Mucosa of gallbladder (tissue), 1 donor: Measurements from ENCODE around the gene MANEAL. TPM values are rescaled to one million over a fixed set of nuclear protein-coding genes. Genes with fewer than 3 reads are reported as not detected.

Experiments used
- DNase-seq: peaks from one replicate; pipeline ENCODE4 v3.0.0-alpha.2; 2020; ENCODE audit warnings: low spot score
- total RNA-seq: library from RNA; stranded (reverse); gene quantifications from one replicate; pipeline ENCODE4 v1.2.1, GENCODE V29; 2021
- donor health status: DM: no; HTN: no; CAD: no.

Gene MANEAL
- total RNA-seq, 1 donor from 2014 or later, result 6.9 TPM

DNA sequence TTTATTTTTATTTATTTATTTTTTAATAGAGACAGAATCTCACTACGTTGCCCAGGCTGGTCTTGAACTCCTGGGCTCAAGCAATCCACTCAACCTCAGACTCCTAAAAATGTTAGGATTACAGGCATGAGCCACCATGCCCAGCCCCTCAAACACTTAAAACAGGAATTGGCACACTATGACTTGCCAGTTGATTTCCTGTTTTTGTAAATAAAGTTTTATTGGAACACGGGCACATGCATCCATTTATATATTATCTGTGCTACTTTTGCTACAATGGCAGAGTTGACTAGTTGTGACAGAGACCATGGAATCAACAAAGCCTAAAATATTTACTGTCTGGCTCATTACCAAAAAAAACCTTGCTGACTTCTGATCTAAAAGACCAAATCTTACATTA lies 30.4 kb downstream of the MANEAL start:
- DNase-seq, result no peak

DNA sequence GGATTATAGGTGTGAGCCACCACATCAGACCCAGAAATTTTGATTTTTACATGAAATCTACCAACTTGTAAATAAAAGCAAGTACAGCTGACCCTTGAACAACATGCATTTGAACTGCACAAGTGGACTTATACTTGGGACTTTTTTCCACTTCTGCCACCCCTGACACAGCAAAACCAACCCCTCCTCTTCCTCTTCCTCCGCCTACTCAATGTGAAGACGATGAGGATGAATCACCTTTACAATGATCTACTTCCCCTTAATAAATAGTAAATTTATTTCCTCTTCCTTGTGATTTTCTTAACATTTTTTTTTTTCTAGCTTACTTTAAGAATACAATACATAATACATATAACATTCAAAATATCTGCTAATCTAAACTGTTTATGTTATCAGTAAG lies 31.9 kb downstream of the MANEAL start:
- DNase-seq, result no peak

DNA sequence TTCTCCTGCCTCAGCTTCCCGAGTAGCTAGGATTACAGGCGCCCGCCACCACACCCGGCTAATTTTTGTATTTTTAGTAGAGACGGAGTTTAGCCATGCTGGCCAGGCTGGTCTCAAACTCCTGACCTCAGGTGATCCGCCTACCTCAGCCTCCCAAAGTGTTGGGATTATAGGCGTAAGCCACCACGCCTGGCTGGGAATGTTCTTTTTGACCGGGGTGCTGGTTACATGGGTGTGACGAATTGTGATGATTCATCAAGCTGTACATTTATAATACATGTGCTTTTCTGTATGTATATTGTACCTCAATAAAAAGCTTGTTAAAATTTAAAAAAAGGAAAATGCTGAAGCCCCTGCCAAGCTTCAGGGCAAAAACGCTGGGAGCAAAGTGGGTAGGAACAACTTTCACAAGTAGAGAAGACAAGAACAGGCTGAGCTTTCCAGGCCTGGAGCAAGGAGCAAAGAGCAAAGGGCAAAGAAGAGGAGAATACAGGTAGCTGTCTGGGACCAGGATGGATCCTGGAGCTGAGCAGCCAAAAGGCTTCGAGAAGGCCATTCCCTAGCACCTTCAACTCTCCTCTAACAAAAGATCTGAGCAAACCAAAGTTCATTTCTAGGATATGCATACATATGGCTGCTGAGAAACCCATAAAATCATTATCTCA lies 34.9 kb downstream of the MANEAL start:
- DNase-seq, result no peak

DNA sequence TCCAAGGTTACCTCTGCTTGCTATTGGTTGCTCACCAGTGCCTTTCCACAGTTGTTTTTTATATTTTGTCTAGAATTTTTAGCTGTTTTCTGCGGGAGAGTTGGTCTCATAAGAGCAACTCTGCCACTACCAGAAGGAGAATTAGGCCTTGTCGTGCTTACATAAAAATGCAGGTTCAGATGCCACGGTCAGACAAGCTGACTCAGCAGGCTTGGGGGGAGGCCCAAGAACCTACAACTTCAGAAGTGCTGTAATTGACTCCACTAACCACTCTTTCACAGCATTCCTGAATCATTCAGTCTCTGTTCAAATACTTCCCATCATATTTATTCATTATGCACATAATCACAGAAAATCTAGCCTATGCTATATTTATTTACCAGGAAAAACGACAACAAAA lies 37.5 kb downstream of the MANEAL start:
- DNase-seq, result no peak

DNA sequence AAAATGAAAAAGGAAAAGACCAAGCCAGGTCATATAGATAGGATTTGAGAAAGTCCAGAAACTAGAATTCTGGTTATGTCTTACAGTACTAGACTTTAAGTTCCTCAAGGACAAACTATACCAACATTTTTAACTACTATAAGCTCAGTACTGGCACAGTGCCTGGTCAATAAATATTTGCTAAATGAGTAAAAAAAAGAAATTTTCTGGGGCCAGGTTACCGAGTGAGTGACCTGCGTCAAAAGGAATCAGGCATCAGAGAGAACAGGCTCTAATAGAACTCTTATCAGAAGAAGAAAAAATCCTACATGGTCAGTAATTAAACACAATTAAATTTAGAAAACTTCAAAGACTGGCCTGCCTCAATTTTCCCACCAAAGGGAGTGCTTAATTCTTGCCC lies 38.2 kb downstream of the MANEAL start:
- no peak for DNase-seq

DNA sequence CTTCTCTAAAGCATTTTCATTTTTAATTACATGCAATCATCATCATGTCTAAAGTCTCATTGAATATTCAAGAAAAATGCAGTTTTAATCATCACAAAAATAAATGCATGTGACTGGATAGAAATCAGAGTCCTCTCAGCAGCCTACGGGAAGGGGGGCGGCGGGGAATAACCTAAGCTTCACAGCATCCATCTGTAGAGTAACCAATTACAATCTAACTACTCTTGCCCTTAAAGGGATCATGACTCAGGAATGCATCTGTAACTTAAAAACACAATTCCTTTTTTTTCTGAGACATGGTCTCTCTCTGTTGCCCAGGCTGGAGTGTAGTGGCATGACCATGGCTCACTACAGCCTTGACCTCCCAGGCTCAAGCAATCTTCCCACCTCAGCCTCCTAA lies 43.1 kb downstream of the MANEAL start:
- DNase-seq, result no peak

DNA sequence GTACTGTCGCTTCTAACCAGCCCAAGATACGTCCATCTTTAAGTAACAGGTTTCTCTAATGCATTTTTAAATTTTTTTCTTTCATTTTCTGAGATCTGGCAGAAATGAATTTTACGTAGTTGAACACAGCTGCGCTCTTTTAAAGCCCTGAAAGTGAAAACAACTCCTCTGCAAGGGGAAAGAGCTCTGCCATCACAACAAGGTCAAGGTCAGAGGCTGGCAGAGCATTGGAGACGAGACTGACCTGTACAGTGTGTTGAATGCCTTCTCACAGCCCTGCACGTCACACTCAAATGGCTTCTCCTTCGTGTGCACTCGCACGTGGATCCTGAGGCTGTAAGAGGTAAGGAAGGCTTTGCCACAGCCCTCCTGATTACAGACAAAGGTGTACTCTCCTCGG lies 46.0 kb downstream of the MANEAL start:
- DNase-seq, result no peak

DNA sequence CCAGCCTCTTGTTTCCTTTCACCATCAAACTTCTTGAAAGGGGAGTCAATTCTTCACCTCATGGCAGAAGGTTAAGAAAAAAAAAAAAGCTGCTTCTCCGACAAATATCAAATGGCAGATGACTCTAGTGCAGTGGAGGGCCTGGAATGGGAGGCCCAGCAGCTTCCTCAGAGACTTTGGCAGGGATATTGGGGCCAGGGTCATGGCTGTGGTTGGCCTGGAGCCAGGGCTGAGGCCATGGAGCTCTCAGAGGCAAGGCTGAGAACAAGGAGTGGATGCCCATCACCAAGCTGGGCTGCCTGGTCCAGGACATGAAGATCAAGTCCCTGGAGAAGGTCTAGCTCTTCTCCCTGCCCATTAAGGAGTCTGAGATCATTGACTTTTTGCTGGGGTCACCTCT lies 47.1 kb downstream of the MANEAL start:
- no peak for DNase-seq

DNA sequence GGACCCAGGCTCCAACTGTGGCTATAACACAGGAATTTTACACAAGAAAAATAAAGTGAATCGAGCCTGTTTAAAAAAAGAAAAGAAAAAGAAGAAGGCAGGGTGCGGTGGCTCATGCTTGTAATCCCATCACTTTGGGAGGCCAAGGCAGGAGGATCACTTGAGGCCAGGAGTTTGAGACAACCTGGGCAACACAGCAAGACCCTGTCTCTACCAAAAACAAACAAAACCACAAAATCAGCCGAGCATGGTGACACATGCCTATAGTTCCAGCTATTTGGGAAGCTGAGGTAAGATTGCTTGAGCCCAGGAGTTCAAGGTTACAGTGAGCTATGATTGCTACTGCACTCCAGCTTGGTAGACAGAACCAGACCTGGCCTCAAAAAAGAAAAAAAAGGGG lies 48.0 kb downstream of the MANEAL start:
- DNase-seq, result no peak

DNA sequence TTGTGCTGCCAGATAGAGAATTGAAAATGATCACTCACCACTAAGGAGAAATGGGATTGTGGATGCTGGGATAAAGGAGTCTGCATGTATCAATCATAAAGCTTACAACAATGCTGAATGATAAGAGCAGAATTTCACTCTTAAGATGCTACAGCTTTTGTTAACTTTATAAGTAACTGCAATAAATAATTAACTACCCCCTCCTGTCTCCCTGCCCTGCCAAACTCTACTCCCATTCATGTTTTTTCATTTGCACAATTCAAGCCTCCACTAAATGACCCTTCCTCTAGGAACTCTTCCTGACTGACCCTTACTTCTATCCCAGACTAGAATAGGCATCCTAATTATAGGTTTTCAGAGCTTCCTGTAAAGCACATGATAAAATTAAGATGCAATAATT lies 50.9 kb downstream of the MANEAL start:
- DNase-seq, result no peak

DNA sequence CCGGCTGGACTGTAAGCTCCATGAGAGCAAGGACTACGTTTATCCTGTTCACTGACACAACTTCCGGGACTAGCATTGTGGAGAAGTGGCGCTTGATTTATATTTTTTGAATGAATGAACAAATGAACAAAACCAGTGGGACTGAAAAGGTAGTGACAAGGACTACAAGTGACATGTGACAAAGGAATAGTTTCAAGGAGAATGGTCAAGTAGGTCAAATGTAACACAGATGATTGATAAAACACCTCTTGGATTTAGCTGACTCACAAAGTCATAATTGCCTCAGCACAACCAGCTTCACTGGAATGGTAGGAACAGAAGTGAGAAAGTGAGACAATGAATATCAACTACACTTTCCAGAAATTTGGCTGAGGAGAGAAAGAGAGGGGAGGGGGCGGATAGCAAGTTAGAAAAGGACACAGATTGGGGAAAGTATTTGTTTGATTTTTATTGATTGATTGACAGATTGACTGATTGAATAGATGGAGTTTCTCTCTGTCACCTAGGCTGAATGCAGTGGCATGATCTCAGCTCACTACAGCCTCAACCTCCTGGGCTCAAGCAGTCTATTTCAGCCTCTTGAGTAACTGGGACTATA lies 51.5 kb downstream of the MANEAL start:
- DNase-seq, result no peak

DNA sequence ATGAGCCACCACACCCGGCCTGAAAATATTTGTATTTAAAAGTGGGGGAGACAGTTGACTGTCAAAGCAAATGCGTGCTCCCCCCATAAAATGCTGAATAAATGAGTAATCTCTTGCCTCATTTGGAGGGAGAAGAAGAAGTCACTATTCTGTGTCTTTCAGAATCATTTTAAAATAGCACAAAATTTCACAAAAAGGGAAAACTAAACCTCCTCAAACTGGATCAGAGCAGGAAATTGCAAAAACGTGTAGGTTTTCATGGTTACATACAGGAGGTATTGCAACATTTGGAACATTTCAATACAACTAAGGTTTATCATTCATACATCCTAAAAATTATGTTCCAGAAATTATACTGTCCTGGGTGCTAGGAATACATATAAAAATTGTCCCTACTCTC lies 52.1 kb downstream of the MANEAL start:
- DNase-seq, result no peak

DNA sequence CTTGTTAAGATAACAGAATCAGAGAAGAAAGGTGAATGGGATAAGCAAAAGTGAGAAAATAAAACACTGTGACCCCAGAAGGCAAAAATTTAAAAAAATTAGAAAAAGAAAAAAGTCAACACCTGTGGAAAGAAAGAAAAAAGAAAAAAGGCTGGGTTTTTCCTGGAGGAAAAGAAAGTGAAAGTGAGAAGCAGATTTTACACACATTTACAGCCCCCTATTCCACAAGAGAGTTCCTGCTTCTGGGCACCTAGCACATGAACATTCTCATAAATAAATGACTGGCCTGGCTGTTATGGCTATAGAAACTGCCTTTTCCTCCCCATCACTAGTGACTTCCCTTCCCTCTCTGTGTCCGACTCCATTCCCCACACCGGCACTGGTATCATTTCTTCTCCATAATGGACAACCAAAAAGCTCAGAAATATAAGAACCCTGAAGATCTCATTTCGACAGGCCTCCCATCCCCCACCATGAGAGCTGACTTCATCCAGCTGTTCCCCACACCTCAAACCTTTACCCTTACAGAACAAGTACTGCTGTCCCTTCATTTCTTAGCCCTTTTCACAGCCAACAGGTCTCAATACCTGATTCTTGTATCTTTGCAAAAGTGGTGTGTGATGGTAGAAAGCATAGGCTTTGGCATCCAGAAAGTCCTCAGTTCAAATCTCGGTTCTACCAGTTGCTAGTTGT lies 53.1 kb downstream of the MANEAL start:
- no peak for DNase-seq

DNA sequence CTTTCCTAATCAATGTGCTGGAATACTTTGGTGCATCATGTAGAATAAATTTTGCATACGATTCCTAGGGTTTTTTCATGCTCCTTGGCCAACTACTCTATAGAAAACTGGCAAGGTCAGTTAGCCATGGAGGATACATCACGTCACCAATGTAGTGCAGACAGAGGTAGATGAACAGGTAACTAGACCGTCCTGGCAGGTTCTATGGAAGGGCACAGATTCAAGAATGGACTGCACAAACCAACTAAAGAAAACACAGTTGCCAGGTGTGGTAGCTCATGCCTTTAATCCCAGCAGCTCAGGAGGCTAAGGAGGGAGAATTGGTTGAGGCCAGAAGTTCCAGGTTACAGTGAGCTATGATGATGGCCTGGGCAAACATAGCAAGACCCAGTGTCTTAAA lies 55.8 kb downstream of the MANEAL start:
- DNase-seq, result no peak

DNA sequence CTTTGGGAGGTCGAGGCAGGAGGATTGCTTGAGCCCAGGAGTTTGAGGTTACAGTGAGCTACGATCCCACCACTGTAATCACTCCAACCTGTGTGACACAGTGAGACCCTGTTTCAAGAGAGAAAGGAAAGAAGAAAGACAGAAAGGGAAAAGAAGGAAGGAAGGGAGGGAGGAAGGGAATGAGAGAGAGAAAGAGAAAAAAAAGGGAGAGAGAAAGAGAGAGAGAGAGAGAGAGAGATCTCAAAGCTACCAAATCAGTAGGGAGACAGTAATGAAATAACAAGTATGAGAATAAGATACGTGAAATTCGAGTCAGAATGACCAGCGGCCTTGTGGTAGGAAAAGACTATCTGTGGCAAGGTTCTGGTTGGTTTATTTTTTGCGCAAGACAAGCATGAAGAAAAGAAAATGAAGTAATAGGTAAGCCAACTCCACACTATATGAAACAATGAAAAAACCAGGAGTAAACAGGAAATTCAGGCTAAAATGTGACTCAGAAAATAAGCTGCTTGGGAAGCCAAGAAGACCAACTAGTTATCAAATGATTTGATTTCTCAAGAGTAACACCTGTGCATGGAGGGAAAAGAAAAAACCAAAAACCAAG lies 56.8 kb downstream of the MANEAL start:
- DNase-seq, result no peak

Other genes with a start within 250 kb of the MANEAL start
- gene SNIP1, start 239.6 kb upstream of the MANEAL start, total RNA-seq, result 16.3 TPM
- 45.3 TPM for gene DNALI1, start 236.9 kb upstream of the MANEAL start, total RNA-seq
- gene GNL2, start 197.9 kb upstream of the MANEAL start, total RNA-seq, result 25.6 TPM
- 6.0 TPM for gene RSPO1, start 159.0 kb upstream of the MANEAL start, total RNA-seq
- 2.5 TPM for gene CDCA8, start 101.3 kb upstream of the MANEAL start, total RNA-seq
- gene EPHA10, start 28.7 kb upstream of the MANEAL start, total RNA-seq, result 8.5 TPM
- gene C1orf122, start 13.9 kb downstream of the MANEAL start, total RNA-seq, result 69.6 TPM
- gene YRDC, start 14.4 kb downstream of the MANEAL start, total RNA-seq, result 11.5 TPM
- 18.6 TPM for gene MTF1, start 65.7 kb downstream of the MANEAL start, total RNA-seq
- 25.8 TPM for gene INPP5B, start 153.2 kb downstream of the MANEAL start, total RNA-seq
- 39.0 TPM for gene SF3A3, start 196.2 kb downstream of the MANEAL start, total RNA-seq
- gene FHL3, start 211.7 kb downstream of the MANEAL start, total RNA-seq, result 11.2 TPM
- gene UTP11, start 218.9 kb downstream of the MANEAL start, total RNA-seq, result 17.7 TPM